GM18858 (cell line): Measurements from ENCODE around the gene ASB5.
"Not testable (repeated sequence)": the region's sequence is repeated elsewhere in the genome, so short reads cannot be mapped to it uniquely, and the experiment has no call there.

Source experiments
- ATAC-seq: cut with Tn5 transposase; IDR thresholded peaks from one replicate; pipeline ENCODE4 v1.9.1; 2021; ENCODE audit not compliant: unreplicated experiment

ASB5 gene

GRCh38 chr4:176268963-176269362 is at the start of gene ASB5:
Gene ASB5 (minus strand): TSS chr4:176269222. CDS start chr4:176269108, 114 bp downstream.
- no peak for ATAC-seq

GRCh38 chr4:176313596-176314336 is 44.7 kb upstream of the ASB5 start:
- ATAC-seq: no peak

GRCh38 chr4:176309772-176310171 is 40.8 kb upstream of the ASB5 start:
- ATAC-seq: no peak

GRCh38 chr4:176309046-176309445 is 40.0 kb upstream of the ASB5 start:
- ATAC-seq: peak; percentile 98

- peak; percentile 37 for ATAC-seq
Measured at GRCh38 chr4:176308441-176308840, 39.4 kb upstream of the ASB5 start.

- no peak for ATAC-seq
Measured at GRCh38 chr4:176307666-176307930, 38.6 kb upstream of the ASB5 start.

- ATAC-seq: no peak
Measured at GRCh38 chr4:176306837-176307665, 38.0 kb upstream of the ASB5 start.

- ATAC-seq: no peak
Measured at GRCh38 chr4:176303938-176304337, 34.9 kb upstream of the ASB5 start.

GRCh38 chr4:176302283-176303275 is 33.6 kb upstream of the ASB5 start:
- no peak for ATAC-seq

- ATAC-seq: no peak
Measured at GRCh38 chr4:176300565-176300964, 31.5 kb upstream of the ASB5 start.

GRCh38 chr4:176300036-176300435 is 31.0 kb upstream of the ASB5 start:
- no peak for ATAC-seq

- no peak for ATAC-seq
Measured at GRCh38 chr4:176298664-176299063, 29.6 kb upstream of the ASB5 start.

GRCh38 chr4:176295907-176296306 is 26.9 kb upstream of the ASB5 start:
- not testable (repeated sequence) for ATAC-seq

- ATAC-seq: no peak
Measured at GRCh38 chr4:176293660-176294059, 24.6 kb upstream of the ASB5 start.

GRCh38 chr4:176292920-176293319 is 23.9 kb upstream of the ASB5 start:
- no peak for ATAC-seq

GRCh38 chr4:176291748-176292147 is 22.7 kb upstream of the ASB5 start:
- no peak for ATAC-seq

GRCh38 chr4:176290520-176290919 is 21.5 kb upstream of the ASB5 start:
- ATAC-seq: no peak

- ATAC-seq: no peak
Measured at GRCh38 chr4:176289561-176289960, 20.5 kb upstream of the ASB5 start.

- ATAC-seq: no peak
Measured at GRCh38 chr4:176288020-176288419, 19.0 kb upstream of the ASB5 start.

GRCh38 chr4:176287546-176287945 is 18.5 kb upstream of the ASB5 start:
- ATAC-seq: no peak

GRCh38 chr4:176286728-176287127 is 17.7 kb upstream of the ASB5 start:
- no peak for ATAC-seq
